ENCODE results near the gene ING3.
A peak's percentile ranks its signal among the peaks of the same experiment; 100 is the strongest.
"Not testable (repeated sequence)": the region's sequence is repeated elsewhere in the genome, so short reads cannot be mapped to it uniquely, and the experiment has no call there.

Gene ING3

DNA sequence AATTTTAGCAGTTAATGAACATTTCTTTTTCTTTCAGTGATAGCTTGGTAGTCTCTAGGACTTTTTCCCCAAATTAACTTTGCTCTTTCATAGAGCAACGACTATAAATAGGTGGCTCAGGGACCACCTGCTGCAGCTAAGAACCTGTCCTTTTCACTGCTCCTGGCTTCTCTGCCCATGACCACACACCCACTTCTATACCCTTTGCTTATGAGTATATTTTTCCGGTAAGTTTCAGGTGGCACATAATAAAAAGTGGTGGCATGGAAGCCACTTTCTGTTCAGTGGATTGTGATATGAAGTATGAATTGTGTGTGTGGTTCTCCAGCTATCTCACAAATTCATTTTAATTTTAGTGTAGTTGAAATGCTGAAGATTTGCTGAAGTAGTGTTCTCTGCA, 1.2 kb downstream of the ING3 start:
- DNase-seq = peak; percentile 1

DNA sequence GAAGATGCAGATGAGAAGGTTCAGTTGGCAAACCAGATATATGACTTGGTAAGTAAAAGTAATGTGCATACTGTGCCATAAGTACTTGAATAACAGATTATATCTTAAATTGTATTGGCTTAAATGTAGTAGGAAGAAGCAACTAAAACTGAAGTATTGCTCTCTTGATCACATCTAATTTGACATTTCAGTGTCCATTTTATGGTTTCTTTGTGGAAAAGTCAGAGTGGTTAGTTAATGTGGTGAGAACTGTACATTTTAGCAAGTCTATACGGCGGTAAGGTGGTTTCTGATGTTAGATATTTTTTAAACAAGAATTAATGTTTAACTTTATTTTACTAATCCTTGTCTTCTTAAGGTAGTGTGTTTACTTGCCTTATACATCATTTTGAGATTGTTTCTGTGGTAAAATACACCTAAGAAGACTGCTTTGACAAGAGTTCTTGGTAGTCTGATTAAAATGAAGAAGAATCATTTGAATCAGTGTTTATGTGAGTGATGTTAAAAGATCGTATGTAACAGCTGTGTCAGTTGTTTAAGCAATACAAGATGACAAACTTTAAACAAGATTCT, 5.1 kb downstream of the ING3 start:
- no peak for DNase-seq

DNA sequence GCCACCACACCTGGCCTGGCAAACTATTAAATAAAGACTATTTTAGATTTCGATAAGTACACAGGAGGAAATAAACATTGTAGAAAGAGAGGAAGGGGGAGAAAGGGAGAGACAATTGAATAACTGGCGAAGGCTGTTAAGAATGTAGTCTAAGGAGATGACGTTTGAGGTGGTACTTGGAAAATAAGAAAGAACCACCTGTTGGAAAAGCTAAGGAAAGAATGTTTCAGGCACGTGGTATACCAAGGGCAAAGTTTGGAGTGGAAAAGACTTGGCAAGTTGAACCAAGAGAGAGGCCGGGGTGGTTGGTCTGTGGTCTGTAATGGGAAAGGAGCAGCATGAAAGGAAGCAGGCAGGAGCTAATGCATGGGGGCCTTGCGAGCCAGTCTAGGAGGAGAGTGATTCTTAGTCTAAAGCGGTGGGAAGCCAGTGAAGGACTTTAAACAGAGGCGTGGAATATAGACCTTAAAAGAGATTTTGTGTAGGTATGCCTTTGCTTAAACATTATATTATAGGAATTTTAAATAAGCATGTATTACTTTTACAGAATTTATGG, 9.4 kb downstream of the ING3 start:
- no peak for DNase-seq

DNA sequence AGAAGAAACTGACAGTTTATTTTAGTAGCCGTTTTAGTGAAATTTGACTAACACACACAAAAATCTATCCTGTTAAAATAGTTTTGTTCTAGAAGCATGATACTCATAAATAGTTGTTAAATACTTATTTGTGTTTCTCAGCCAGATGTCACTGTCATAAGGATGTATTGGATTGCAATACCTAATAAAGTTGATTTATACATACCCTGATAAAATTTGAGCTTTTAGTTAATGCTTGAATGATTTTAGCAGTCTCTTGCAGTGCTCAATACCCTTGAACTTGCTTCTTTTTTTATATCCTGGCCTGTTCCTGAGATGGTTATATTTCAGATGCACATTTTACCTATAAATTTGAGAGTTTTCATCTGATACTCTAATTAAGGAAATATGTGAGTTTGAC, 10.1 kb downstream of the ING3 start:
- no peak for DNase-seq

DNA sequence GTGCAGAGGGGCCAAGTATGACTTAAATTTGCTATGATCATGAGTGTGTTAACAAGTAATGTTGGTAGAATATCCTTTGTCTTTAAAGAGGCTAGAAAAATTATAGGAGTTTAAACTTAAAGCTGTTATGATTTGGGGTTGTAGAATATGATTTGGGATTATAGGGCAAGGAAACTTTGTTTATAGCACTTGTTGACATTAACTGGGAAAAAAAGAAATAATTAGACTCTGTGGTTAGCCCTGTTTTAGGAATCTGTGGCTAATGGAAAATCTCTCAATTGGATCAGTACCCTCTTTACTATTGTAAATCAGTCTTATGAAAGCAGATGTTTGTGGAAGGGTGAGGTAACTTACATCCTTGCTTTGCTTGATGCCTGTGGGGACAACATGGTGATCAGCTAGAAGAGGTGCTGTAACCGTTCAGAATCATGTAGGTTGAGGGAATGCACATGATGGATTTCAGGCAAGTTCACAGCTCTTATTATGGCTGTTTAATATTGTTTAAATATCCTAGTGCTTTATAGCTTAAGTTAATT, 11.1 kb downstream of the ING3 start:
- DNase-seq = no peak

DNA sequence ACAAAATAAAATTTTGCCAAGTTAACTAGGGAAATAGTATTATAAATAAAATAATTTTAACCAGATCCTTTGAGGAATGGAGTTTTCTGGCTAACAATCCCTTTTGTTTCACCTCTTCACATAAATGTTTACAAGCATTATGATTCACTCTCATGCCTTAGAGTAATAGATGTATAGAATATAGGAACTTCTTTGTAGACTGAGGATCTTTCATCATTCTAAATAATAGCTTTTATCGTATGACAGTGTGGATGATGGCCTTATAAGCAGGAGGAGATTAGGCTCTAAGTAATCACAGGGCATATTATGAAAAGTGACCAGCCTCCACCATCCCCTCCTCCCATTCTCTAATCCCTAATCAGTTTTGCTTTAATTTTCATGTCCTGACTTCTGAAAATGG, 13.5 kb downstream of the ING3 start:
- DNase-seq = no peak

DNA sequence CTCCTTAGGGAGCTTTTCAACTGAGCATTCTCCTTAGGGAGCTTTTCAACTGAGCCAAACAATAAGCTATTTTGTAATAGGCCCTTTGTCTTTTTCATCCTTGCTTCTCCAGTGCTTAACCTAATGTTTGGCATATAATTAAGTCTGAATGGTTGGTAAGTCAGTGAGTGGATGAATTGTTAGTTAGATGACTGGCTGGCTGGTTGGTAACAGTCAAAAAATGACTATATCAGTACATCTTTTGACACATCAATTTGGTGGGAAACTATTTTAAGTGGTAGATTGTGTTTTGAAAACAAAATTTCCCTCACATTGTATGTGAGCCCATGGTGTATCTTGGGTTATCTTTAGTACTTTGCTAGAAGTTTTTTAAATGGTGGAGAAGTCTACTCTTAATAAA, 16.4 kb downstream of the ING3 start:
- no peak for DNase-seq

DNA sequence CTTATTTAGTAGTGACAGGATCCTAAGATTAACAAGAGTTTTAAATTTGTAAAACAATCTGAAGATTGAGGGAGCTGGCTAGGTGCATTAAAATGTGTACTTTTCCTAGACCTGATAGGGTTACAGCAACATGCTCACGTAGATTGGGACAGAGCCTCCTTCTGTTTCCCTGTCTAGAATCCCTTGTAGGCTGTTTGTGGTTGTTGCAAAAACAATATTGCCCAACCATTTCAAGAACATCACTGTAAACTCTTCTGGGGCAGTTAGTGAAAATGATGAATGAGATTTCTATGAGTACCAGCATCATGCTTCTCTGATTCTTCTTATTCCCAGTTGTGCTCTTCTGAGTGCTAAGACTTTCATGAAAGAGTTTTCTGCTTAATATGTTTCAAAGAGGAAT, 23.3 kb downstream of the ING3 start:
- DNase-seq = no peak

DNA sequence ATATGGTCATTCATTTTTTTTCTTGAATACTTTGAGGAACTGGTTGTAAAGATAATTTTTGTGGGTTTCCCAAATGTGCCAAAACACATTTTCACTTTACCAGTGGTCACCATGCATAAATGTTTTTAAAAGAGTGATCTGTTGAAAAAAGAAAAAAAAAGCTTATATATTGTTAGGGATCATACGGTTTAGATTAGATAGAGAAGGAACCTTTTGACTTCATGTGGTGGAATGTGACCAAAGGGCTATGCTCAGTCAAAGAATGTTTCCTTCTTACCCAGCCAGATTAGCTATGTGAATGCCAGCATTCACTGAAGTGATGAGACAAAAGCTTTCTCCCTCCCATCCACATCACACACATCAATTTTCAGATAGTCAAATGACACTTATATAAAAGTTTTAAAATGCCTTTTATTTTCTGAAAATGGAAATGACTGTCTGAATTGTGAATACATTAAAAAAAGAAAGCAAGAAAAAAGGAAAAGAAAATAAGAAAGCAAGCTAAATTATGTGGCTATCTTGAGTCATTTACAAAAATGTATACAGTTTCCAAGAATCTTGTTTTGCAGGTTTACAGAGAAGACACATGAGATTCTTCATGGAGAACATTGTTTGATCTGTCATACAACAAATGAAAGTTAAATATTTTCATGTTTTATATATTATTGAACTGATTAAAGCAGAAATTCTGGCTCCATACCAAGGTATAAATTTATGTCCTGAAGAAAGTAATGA, 29.4 kb downstream of the ING3 start:
- DNase-seq = no peak

DNA sequence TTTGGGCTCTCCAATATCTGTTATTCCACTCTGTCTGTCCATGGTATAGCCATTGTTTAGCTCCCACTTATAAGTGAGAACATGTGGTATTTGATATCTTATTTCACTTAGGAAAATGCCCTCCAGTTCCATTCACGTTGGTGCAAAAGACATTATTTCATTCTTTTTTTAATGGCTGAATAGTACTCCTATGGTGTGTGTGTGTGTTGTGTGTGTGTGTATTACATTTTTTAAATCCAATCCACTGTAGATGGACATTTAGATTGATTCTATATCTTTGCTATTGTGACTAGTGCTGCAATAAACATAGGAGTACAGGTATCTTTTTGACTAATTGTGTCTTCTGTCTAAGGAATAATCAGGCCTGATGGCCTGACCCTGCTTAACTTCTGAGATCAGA, 30.5 kb downstream of the ING3 start:
- no peak for DNase-seq

DNA sequence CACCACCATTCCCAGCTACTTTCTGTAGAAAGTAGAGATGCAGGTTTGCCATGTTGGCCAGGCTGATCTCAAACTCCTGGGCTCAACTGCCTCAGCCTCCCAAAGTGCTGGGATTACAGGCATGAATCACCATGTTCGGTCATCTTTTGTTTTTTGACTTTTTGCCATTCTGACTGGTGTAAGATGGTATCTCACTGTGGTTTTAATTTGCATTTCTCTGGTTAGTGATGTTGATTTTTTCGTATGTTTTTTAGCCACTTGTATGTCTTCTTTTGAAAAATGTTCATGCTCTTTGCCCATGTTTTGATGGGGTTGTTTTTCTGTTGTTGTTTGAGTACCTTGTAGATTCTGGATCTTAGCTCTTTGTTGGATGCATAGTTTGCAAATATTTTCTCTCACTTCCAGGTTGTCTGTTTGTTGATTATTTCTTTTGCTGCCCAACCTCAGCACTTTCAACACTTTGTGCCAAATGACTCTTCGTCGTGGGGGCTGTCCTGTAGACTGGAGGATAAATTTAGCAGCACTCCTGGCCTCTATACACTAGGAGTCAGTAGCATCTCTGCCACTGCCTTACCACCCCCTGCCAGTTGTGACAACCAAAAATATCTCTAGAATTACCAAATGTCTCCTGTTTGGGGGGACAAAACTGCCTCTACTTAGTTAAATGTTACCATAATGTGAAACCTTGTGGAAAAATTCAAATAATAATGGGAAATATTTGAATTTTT, 31.5 kb downstream of the ING3 start:
- DNase-seq = no peak

DNA sequence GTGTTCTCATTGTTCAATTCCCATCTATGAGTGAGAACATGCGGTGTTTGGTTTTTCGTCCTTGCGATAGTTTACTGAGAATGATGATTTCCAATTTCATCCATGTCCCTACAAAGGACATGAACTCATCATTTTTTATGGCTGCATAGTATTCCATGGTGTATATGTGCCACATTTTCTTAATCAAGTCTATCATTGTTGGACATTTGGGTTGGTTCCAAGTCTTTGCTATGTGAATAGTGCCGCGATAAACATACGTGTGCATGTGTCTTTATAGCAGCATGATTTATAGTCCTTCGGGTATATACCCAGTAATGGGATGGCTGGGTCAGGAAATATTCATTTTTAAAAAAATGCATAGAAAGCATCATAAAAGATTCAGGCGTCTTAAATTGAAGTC, 33.0 kb downstream of the ING3 start:
- DNase-seq = not testable (repeated sequence)

DNA sequence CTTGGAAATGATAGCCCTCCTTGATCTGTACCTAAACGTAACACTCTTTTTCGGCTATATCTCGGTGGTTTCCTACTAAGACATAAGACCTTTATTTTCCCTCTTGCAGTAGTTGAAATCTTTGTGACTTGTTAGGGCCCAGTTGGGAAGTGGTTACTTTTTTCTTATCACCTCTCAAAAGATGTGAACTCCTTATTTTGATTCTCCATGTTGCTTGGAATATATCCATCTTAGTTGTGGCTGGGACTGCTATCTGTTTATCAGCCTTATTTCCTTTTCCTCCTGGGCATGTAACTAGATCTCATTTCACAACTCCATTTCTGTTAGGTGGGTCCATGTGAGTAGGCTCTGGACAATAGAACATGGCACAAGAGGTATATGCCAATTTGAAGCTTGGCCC, 33.8 kb downstream of the ING3 start:
- no peak for DNase-seq

DNA sequence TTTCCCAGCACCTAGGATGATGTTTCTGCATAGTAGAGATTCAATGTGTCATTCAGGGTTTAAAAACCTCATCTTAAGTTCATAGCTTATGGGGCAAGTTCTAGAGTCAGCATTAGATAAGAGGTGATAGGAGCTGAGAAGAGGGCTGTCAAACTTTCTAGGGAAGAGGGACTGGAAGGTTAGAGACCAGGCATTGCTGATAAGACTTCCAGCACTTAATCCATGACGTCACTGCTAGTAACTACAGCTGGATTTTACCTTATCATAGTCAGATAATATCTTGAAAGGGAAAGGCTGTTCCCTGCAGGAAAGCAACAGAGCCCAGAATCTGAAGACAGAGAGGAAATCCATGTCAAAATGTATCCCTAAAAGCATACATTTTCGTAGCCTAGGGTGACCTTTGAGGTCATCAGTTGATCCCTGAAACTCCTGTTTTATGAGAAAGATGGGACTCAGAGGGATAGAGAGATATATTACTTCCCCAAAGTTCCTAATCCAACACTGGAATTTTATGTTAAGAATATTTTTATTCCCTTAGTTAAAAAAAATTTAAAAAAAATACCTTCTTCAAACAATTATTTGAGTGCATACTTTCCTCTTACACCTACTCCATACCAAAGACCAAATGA, 34.7 kb downstream of the ING3 start:
- no peak for DNase-seq

DNA sequence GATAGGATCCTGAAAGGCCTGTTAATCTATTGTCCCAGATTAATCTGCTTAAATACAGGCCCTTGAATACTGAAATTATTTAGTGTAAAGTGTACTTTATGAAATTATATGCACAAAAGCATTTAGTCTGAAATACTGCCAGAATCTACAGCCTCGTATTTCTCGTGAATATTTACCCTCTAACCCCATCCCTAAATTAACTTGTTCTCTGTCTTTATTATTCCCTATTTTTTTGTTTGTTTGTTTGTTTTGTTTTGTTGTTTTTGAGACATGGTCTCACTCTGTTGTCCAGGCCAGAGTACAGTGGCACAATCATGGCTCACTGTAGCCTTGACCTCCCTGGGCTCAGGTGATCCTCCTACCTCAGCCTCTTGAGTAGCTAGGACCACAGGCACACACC, 35.3 kb downstream of the ING3 start:
- DNase-seq = no peak

DNA sequence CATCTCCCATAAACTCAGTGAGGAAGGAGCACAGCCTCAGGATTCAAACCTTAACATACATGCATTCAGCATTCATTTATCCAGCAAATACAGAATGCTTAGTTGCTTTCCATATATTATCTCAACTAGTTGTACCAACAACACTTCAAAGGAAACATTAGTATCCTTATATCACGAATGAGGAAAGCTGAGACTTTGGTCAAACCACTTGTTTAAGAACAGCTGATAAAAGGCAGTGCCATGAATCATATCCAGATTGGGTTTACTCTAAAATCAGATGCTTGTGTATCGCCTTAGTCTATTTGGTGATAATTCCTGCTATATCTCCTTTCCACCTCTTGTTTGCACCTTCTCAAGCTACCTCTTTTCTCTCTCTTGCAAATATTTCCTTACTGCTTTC, 36.1 kb downstream of the ING3 start:
- DNase-seq = no peak

DNA sequence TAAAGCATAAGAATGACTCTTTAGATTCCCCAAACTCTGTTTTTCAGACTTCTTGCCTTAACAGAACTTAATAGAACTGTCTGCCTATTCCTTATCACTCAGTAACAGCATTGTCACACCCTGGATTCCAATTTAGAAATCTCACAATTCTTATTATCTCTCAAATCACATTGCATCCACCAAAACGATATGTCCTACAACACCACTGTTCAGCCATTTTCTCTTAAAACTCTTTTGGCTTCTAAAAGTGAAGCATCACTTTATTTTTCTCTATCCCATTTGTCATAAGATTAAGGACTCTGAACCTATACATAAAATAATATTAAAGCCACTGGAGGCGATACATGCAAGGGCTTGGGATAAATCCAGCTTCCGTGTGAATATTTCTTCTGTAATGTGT, 36.7 kb downstream of the ING3 start:
- DNase-seq = no peak

DNA sequence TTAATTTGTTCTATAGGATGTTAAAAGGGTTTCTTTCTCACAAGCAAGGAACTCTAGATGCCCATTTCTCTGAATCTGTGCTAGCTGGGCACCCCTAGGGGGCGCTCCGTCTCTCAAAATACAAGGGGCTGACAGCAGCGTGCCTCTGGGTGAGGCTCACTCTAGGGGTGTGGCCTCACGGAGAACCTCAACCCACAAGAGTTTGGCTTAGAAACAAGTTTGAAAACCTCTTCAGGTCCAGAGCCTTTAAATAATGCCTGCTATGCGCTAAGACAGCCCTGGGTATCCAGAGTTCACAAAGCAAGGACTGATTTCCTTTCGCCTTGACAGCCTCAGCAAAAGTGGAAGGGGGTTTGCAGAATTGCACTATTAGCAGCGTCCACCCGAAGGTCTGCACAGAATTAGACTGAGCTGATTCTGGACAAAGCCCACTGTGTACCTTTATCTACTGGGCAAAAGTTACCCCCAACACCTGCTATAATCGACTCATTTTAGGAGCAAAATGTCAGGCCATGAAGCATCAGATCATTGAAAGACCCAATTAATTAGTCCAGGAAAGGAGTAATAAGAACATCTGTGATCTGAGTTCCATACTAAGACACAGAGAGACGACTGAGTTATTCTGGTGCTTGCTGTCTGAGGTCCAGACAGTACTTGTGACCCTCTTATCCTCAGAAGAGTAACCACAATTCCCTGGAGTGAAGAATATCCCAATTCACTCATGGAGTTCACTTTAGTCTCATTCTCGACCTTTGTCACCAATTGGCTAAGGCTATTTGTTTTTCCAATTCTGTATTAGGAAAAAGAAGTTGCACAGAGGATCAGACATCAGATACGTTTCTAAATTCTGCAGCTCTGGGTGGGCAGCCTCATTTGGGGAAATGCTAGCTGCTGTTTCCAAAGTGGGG, 37.4 kb downstream of the ING3 start:
- DNase-seq = peak; percentile 83

DNA sequence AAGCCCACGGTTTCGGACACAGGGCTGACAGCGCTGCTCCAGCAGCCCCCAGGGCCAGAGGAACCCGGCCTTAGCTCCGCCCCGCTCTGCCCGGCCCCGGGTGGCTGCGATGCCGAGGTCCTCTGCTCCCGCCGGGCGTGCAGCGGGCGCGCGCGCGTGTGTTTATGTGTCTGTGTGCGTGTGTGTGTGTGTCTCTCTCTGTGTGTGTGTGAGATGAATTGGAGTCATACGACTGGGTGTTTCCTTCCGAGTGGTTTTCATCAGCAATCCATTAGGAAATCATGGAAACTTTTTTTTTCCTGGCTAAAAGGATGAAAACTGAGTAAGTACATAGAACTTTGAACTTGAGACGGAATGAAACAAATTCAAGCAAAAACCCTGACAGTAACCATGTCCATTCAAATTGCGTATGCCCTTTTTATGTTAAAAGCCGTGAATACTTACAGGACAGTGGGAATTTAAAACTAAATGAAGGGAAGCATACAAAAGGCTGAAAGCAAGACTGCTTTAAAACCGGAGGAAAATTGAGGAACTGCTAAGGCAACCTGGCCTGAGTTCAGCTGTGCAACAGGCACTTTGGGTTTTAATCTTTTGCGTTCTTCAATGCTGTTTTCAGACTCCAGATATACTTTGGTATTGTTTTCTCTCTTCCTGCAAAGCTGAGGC, 38.1 kb downstream of the ING3 start, which contains the start of gene CPED1:
TSS of gene CPED1 (plus strand) at position 121 of the 666 bp plus-strand sequence. CDS start 911 bp downstream, outside the sequence.
- DNase-seq = peak; percentile 50

DNA sequence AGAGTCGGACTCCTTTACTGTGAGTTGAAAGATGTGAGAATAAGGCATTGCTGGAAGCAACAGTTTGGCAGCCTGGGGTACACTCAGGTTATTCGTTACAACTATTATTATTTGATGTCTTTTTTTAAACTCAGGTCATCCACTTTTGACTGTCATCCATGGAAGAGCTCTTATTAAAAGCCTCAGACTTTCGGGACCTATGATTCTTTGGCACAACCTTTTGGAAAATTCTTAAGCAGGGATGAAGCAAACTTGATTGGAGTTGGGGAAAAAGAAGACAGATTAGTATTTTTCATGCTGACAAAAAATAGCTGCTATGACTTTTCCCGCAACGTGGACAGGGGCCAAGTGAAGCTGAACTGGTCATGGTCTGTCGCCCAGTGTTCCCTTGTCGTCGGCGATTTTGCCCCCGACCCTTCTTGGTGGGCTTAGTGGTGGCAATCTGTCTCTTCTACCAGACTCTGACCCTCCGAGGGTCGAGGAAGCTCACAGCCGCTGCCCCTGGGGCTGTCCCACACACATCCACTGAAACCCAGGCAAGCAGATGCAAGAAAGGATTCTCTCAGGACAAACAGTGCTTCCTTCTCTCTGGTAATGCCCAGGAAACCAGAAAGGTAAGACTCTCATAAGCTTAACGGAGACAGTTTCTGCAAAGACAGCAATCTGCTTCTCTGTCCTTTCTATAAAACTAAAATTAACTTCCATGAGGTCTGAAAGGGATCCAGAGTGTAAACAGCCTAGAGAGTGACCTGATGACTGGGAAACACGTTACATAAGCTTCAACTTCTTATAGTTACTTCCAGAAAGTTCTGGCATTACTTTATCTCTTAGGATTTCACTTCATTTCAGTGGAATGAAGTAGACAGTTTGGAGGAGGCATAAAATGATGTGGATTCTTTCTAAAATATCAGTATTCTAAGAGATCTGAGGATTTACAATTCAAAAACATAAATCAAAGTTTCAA, 39.0 kb downstream of the ING3 start:
- no peak for DNase-seq
